PC-9 (cell line): ENCODE data around the gene TMEM43. TPM values are rescaled to one million over a fixed set of nuclear protein-coding genes. Genes with fewer than 3 reads are reported as not detected.

Experiments used
- BruUV-seq: library from RNA; stranded (reverse); fragments of 400-500 nt; replicated peaks from 2 replicates; lab custom pipeline; 2021; lab: Mats Ljungman, UMichigan
- CTCF ChIA-PET: fragments of 300-600 bp; sonication (Branson Sonifier 250); formaldehyde crosslinking; loops from one replicate; lab custom pipeline; 2022; ENCODE audit warnings: antibody characterized with exemption; lab: Charles Lee
- POLR2A ChIA-PET: fragments of 300-600 bp; sonication (Branson Sonifier 250); formaldehyde crosslinking; loops from one replicate; lab custom pipeline; 2022; ENCODE audit warnings: antibody characterized with exemption; ENCODE audit not compliant: unreplicated experiment; lab: Charles Lee
- DNase-seq, 2 experiments: peaks; one replicate each; pipeline versions ENCODE4 v3.0.0 to v3.0.0-alpha.2; 2015 to 2022; ENCODE audit warnings: mixed read lengths in 1 of 2
- H2AFZ ChIP-seq: fragments of 200-600 bp; sonication (generic); 2 replicates; pipeline ENCODE4 v1.8.1; 2017; ENCODE audit warnings: antibody characterized with exemption
- H3F3A ChIP-seq: fragments of 200-600 bp; sonication (generic); 2 replicates; pipeline ENCODE4 v1.8.1; 2017; ENCODE audit warnings: antibody characterized with exemption, mild to moderate bottlenecking, low read depth; ENCODE audit not compliant: insufficient read depth
- H3K27ac ChIP-seq: fragments of 200-600 bp; sonication (generic); 2 replicates; pipeline ENCODE4 v1.6.1; 2016; ENCODE audit warnings: mixed run types
- H3K27me3 ChIP-seq: fragments of 200-600 bp; sonication (generic); 2 replicates; pipeline ENCODE4 v1.6.1; 2016; ENCODE audit warnings: low read depth, mixed run types; ENCODE audit not compliant: insufficient read depth
- H3K36me3 ChIP-seq: fragments of 200-600 bp; sonication (generic); 2 replicates; pipeline ENCODE4 v1.6.1; 2016; ENCODE audit warnings: low read depth, mixed run types
- H3K4me1 ChIP-seq: fragments of 200-600 bp; sonication (generic); replicated peaks from 2 replicates; pipeline ENCODE4 v1.6.1; 2016; ENCODE audit warnings: mixed run types; ENCODE audit not compliant: insufficient read depth
- H3K4me2 ChIP-seq: fragments of 200-600 bp; sonication (generic); 2 replicates; pipeline ENCODE4 v1.6.1; 2017; ENCODE audit warnings: mixed run types
- H3K4me3 ChIP-seq: fragments of 200-600 bp; sonication (generic); 2 replicates; pipeline ENCODE4 v1.6.1; 2016; ENCODE audit warnings: mixed run types
- H3K79me2 ChIP-seq: fragments of 200-600 bp; sonication (generic); 2 replicates; pipeline ENCODE4 v1.6.1; 2017; ENCODE audit warnings: low read depth, mixed run types
- H3K9me2 ChIP-seq: fragments of 200-600 bp; sonication (generic); 2 replicates; pipeline ENCODE4 v1.8.1; 2017; ENCODE audit warnings: mild to moderate bottlenecking; ENCODE audit not compliant: insufficient read depth
- H3K9me3 ChIP-seq: fragments of 200-600 bp; sonication (generic); 2 replicates; pipeline ENCODE4 v1.8.1; 2016; ENCODE audit warnings: low read depth; ENCODE audit not compliant: insufficient read depth
- H4K20me1 ChIP-seq: fragments of 200-600 bp; sonication (generic); 2 replicates; pipeline ENCODE4 v1.8.1; 2017; ENCODE audit not compliant: insufficient read depth
- CTCF ChIP-seq: fragments of 200-600 bp; sonication (generic); conservative IDR thresholded peaks from 2 replicates; pipeline ENCODE4 v1.6.1; 2017; ENCODE audit warnings: mixed run types, antibody characterized with exemption, mild to moderate bottlenecking, moderate library complexity
- EZH2 ChIP-seq: fragments of 200-600 bp; sonication (generic); IDR thresholded peaks from 2 replicates; pipeline ENCODE4 v1.8.0; 2017; ENCODE audit warnings: antibody characterized with exemption, low read depth
- intact Hi-C: fragments of 100-400 bp; cut with micrococcal nuclease; formaldehyde crosslinking; loops from one replicate; pipeline ENCODE4 v1.10.0; 2022; ENCODE audit not compliant: unreplicated experiment
- total RNA-seq: library from RNA; stranded (reverse); gene quantifications from 2 replicates; pipeline ENCODE4 v1.2.3, GENCODE V29; 2021

The TMEM43 gene
- total RNA-seq, 1 experiment from 2014 or later: 64.7 TPM

DNA sequence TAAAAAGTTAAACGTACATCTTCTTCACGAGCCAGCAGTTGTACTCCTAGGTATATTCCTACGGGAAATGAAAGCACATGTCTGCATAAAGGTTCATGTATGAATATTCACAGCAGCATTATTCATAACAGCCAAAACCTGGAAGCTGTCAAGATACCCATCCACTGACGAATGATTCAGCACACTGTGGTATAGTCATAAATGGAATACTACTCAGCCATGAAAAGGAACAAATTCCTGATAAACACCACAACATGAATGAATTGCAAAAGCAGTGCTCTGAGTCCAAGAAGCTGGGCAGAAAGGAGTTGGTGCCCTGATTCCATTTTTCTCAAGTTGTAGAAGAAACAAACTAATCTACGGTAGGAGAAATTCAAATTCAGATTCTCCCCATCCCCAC, 3.9 kb downstream of the TMEM43 start:
- no peak overlapping the region for H3K4me3 ChIP-seq
- no peak overlapping the region for H3K27ac ChIP-seq
- no peaks in the 10 kb centered on the region for H3K9me3 ChIP-seq
- POLR2A ChIA-PET: no interaction called here
- CTCF ChIA-PET: no interaction called here
- no peak for TF ChIP-seq CTCF
- H4K20me1 ChIP-seq: peaks cover 37% of the 10 kb centered on the region
- peaks cover 16% of the 10 kb centered on the region for H3K4me1 ChIP-seq
- H3K27me3 ChIP-seq: no peaks in the 10 kb centered on the region
- intact Hi-C loops: no loop called here
- peaks cover 51% of the 10 kb centered on the region for H3K79me2 ChIP-seq
- H2AFZ ChIP-seq: no peak overlapping the region
- H3K9me2 ChIP-seq: no peaks in the 10 kb centered on the region
- peaks cover 43% of the 10 kb centered on the region for H3K36me3 ChIP-seq
- no peak for DNase-seq
- BruUV-seq: no TSS peak
- H3K4me2 ChIP-seq: no peak overlapping the region
- H3F3A ChIP-seq: peaks cover 11% of the 10 kb centered on the region; the same call in 1 of the 2 replicates

GRCh38 chr3:14129296-14129695, 4.4 kb downstream of the TMEM43 start:
- Histone ChIP-seq H3K4me3 (no peak overlapping the region), H3K9me2 (no peaks in the 10 kb centered on the region), H3K79me2 (peaks cover 45% of the 10 kb centered on the region), H3K4me1 (peaks cover 16% of the 10 kb centered on the region), H3K27ac (no peak overlapping the region), H3F3A (peaks cover 11% of the 10 kb centered on the region; the same call in 1 of the 2 replicates), H3K4me2 (no peak overlapping the region), H3K36me3 (peaks cover 43% of the 10 kb centered on the region), H3K9me3 (no peaks in the 10 kb centered on the region), H4K20me1 (peaks cover 37% of the 10 kb centered on the region), H3K27me3 (no peaks in the 10 kb centered on the region), H2AFZ (no peak overlapping the region)
- CTCF ChIA-PET: no interaction called here
- POLR2A ChIA-PET: no interaction called here
- no peak for DNase-seq
- TF ChIP-seq EZH2 (no peak), CTCF (no peak)
- no TSS peak for BruUV-seq
- intact Hi-C loops: no loop called here

DNA sequence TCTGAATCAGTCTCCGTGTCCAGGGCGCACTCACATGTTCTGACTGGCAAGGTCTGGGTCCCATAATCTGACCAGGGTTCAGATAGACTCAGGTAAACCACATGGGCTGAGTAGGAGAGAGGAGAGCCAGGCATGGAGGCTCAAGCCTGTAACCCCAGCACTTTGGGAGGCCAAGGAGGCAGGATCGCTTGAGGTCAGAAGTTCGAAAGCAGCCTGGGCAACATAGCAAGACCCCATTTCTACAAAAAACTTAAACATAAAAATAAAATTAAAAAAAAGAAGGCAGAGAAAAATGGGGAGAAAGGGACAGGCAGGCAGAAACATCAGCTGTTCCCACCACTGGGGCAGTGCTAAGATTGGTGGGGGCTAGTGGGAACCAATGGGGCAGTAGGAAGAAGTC, 5.4 kb downstream of the TMEM43 start:
- Histone ChIP-seq H3K27me3 (no peaks in the 10 kb centered on the region), H3K79me2 (peaks cover 41% of the 10 kb centered on the region), H2AFZ (no peak overlapping the region), H3K4me1 (peaks cover 16% of the 10 kb centered on the region), H3F3A (peaks cover 11% of the 10 kb centered on the region; the same call in 1 of the 2 replicates), H3K9me2 (no peaks in the 10 kb centered on the region), H3K4me2 (no peak overlapping the region), H3K27ac (no peak overlapping the region), H3K36me3 (peaks cover 43% of the 10 kb centered on the region), H3K4me3 (no peak overlapping the region), H4K20me1 (peaks cover 37% of the 10 kb centered on the region), H3K9me3 (no peaks in the 10 kb centered on the region)
- no TSS peak for BruUV-seq
- intact Hi-C loops: no loop called here
- POLR2A ChIA-PET: no interaction called here
- CTCF ChIA-PET: no interaction called here
- no peak for DNase-seq
- no peak for TF ChIP-seq EZH2

GRCh38 chr3:14130707-14131106, 5.9 kb downstream of the TMEM43 start:
- Histone ChIP-seq H4K20me1 (peaks cover 37% of the 10 kb centered on the region), H3K4me1 (peaks cover 16% of the 10 kb centered on the region), H3K79me2 (peaks cover 36% of the 10 kb centered on the region), H3F3A (peaks cover 16% of the 10 kb centered on the region; the same call in 1 of the 2 replicates), H3K9me2 (no peaks in the 10 kb centered on the region), H3K36me3 (peaks cover 43% of the 10 kb centered on the region), H2AFZ (no peak overlapping the region), H3K27ac (no peak overlapping the region), H3K4me2 (no peak overlapping the region), H3K9me3 (no peaks in the 10 kb centered on the region), H3K27me3 (no peaks in the 10 kb centered on the region), H3K4me3 (no peak overlapping the region)
- no peak for DNase-seq
- no TSS peak for BruUV-seq
- CTCF ChIA-PET: no interaction called here
- intact Hi-C loops: no loop called here
- POLR2A ChIA-PET: no interaction called here
- TF ChIP-seq CTCF: no peak
- no peak for TF ChIP-seq EZH2
